ENCODE measurements around the gene GIMD1. TPM values are rescaled to one million over a fixed set of nuclear protein-coding genes. Genes with fewer than 3 reads are reported as not detected.
"Not testable (repeated sequence)": the region's sequence is repeated elsewhere in the genome, so short reads cannot be mapped to it uniquely, and the experiment has no call there.

Gene GIMD1
- total RNA-seq, 1 experiment from 2014 or later = not detected

DNA sequence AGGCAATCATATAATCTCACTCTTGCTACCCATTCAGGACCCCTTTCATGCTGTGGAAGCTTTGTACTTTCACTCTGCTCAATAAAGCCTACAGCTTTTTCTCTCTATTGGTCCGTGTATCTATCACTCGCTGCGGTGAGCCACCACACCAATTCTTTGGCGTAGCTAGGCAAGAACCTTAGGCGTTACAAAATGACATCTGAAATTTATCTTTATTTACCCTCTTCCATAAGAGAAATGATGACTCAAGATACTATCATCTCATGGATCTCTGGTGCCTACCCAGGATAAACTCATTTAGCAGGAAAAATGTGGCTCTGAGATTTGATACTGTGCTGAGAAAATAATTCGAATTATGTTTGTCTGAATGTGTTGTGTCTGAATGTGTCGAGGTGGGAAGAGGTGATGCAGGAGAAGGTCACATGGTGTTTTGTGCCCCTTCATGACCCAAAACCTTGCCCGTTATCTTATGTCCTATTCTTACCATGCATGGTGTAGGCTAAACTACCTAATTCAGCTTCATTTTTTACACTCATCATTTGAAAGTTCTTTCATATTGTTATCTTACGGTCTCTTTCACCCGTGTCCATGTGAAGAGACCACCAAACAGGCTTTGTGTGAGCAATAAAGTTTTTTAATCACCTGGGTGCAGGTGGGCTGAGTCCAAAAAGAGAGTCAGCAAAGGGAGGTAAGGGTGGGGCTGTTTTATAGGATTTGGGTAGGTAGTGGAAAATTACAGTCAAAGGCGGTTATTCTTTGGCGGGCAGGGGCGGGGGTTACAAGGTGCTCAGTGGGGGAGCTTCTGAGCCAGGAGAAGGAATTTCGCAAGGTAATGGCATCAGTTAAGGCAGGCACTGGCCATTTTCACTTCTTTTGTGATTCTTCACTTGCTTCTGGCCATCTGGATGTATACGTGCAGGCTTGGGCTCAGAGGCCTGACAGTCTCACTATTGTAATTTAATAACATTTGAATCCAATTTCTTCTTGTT, 41.6 kb upstream of the GIMD1 start:
- DNase-seq (ENCODE audit: low read depth, low spot score) = no peak
- ATAC-seq = no peak
- no peak overlapping the region for H3K4me3 ChIP-seq (ENCODE audit: low read depth in 2 of 2, low read length in 2 of 2)

DNA sequence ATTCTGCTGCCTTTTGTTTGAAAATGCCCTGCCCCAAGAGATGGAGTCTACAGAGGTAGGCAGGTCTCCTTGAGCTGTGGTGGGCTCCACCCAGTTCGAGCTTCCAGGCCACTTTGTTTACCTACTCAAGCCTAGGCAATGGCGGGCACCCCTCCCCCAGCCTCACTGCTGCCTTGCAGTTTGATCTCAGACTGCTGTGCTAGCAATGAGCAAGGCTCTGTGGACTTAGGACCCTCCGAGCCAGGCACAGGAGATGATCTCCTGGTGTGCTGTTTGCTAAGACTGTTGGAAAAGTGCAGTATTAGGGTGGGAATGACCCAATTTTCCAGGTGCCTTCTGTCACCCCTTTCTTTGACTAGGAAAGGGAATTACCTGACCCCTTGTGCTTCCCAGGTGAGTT, 39.4 kb upstream of the GIMD1 start:
- DNase-seq (ENCODE audit: low read depth, low spot score); H3K36me3 ChIP-seq (ENCODE audit: control insufficient read depth, insufficient read depth, low read length); H3K27me3 ChIP-seq (ENCODE audit: control insufficient read depth, insufficient read depth, low read length); H3K9me3 ChIP-seq (ENCODE audit: control insufficient read depth, insufficient read depth, low read depth, low read length); H3K27ac ChIP-seq (ENCODE audit: low read length); POLR2A ChIA-PET; intact Hi-C loops (cut with micrococcal nuclease; ENCODE audit: unreplicated experiment); ATAC-seq; H3K4me1 ChIP-seq (ENCODE audit: control insufficient read depth, insufficient read depth, low read length); CTCF ChIA-PET; BruUV-seq (replicated peaks); in situ Hi-C loops (cut with HindIII; ENCODE audit: low pct_unique_long_range_greater_than_20kb, low sequenced_read_pairs); H3K4me3 ChIP-seq (ENCODE audit: low read depth in 2 of 2, low read length in 2 of 2): not testable (repeated sequence)

More for the DNA sequence above, 41.6 kb upstream of the GIMD1 start:
- ChIA-PET POLR2A (no interaction called here), CTCF (no interaction called here)
- Histone ChIP-seq H3K27ac (ENCODE audit: low read length) (no peak overlapping the region), H3K36me3 (ENCODE audit: control insufficient read depth, insufficient read depth, low read length) (no peaks in the 10 kb centered on the region), H3K27me3 (ENCODE audit: control insufficient read depth, insufficient read depth, low read length) (no peaks in the 10 kb centered on the region), H3K9me3 (ENCODE audit: control insufficient read depth, insufficient read depth, low read depth, low read length) (no peaks in the 10 kb centered on the region), H3K4me1 (ENCODE audit: control insufficient read depth, insufficient read depth, low read length) (no peaks in the 10 kb centered on the region)
- intact Hi-C loops (cut with micrococcal nuclease; ENCODE audit: unreplicated experiment) (no loop called here), in situ Hi-C loops (cut with HindIII; ENCODE audit: low pct_unique_long_range_greater_than_20kb, low sequenced_read_pairs) (no loop called here)
- TF ChIP-seq, protein P1, sequence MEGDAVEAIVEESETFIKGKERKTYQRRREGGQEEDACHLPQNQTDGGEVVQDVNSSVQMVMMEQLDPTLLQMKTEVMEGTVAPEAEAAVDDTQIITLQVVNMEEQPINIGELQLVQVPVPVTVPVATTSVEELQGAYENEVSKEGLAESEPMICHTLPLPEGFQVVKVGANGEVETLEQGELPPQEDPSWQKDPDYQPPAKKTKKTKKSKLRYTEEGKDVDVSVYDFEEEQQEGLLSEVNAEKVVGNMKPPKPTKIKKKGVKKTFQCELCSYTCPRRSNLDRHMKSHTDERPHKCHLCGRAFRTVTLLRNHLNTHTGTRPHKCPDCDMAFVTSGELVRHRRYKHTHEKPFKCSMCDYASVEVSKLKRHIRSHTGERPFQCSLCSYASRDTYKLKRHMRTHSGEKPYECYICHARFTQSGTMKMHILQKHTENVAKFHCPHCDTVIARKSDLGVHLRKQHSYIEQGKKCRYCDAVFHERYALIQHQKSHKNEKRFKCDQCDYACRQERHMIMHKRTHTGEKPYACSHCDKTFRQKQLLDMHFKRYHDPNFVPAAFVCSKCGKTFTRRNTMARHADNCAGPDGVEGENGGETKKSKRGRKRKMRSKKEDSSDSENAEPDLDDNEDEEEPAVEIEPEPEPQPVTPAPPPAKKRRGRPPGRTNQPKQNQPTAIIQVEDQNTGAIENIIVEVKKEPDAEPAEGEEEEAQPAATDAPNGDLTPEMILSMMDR (IDR thresholded peaks at IDR 0.05) = no peak
- TF ChIP-seq, protein P2, sequence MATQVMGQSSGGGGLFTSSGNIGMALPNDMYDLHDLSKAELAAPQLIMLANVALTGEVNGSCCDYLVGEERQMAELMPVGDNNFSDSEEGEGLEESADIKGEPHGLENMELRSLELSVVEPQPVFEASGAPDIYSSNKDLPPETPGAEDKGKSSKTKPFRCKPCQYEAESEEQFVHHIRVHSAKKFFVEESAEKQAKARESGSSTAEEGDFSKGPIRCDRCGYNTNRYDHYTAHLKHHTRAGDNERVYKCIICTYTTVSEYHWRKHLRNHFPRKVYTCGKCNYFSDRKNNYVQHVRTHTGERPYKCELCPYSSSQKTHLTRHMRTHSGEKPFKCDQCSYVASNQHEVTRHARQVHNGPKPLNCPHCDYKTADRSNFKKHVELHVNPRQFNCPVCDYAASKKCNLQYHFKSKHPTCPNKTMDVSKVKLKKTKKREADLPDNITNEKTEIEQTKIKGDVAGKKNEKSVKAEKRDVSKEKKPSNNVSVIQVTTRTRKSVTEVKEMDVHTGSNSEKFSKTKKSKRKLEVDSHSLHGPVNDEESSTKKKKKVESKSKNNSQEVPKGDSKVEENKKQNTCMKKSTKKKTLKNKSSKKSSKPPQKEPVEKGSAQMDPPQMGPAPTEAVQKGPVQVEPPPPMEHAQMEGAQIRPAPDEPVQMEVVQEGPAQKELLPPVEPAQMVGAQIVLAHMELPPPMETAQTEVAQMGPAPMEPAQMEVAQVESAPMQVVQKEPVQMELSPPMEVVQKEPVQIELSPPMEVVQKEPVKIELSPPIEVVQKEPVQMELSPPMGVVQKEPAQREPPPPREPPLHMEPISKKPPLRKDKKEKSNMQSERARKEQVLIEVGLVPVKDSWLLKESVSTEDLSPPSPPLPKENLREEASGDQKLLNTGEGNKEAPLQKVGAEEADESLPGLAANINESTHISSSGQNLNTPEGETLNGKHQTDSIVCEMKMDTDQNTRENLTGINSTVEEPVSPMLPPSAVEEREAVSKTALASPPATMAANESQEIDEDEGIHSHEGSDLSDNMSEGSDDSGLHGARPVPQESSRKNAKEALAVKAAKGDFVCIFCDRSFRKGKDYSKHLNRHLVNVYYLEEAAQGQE (IDR thresholded peaks at IDR 0.05; ENCODE audit: insufficient read depth in 1 of 2, low read depth in 2 of 2, low read length in 1 of 2) = no peak
- TF ChIP-seq SIN3A (IDR thresholded peaks at IDR 0.05; ENCODE audit: borderline replicate concordance, insufficient read depth, low read depth, low read length) (no peak), POLR2AphosphoS5 (IDR thresholded peaks at IDR 0.05; ENCODE audit: low read depth, low read length) (no peak), TCF7L2 (IDR thresholded peaks at IDR 0.05; ENCODE audit: low read depth, low read length) (no peak)
- no TSS peak for BruUV-seq (replicated peaks)

DNA sequence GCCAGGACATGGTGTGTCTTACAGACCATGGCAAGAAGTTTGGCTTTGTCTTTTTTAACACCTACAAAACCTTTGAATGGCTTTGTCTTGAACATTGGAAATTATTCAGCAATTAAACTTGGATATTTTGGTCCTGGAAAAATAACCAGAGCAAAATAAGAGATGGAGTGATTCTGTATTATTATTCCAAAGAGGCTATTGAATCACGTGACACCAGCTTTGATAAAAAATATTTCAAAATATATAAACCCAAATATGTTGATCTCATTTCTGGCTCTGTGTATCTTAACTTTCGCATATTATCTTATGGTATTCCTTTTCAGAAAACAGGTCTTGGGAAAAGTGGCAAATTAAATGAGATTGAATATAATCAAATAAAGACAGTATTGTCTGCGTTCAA, 32.6 kb upstream of the GIMD1 start:
- in situ Hi-C loops (cut with HindIII; ENCODE audit: low pct_unique_long_range_greater_than_20kb, low sequenced_read_pairs) = no loop called here

More for the DNA sequence above, 32.6 kb upstream of the GIMD1 start:
- ChIA-PET POLR2A (no interaction called here), CTCF (no interaction called here)
- Histone ChIP-seq H3K27ac (ENCODE audit: low read length) (no peak overlapping the region), H3K4me1 (ENCODE audit: control insufficient read depth, insufficient read depth, low read length) (no peaks in the 10 kb centered on the region), H3K9me3 (ENCODE audit: control insufficient read depth, insufficient read depth, low read depth, low read length) (peaks cover 4% of the 10 kb centered on the region; the same call in 1 of the 2 replicates), H3K27me3 (ENCODE audit: control insufficient read depth, insufficient read depth, low read length) (no peaks in the 10 kb centered on the region), H3K4me3 (ENCODE audit: low read depth in 2 of 2, low read length in 2 of 2) (no peak overlapping the region), H3K36me3 (ENCODE audit: control insufficient read depth, insufficient read depth, low read length) (no peaks in the 10 kb centered on the region)
- no peak for DNase-seq (ENCODE audit: low read depth, low spot score)
- intact Hi-C loops (cut with micrococcal nuclease; ENCODE audit: unreplicated experiment) = no loop called here
- no TSS peak for BruUV-seq (replicated peaks)
- TF ChIP-seq POLR2AphosphoS5 (IDR thresholded peaks at IDR 0.05; ENCODE audit: low read depth, low read length) = no peak
- TF ChIP-seq SIN3A (IDR thresholded peaks at IDR 0.05; ENCODE audit: borderline replicate concordance, insufficient read depth, low read depth, low read length) = no peak
- TF ChIP-seq, protein P1 (IDR thresholded peaks at IDR 0.05) = no peak
- TF ChIP-seq TCF7L2 (IDR thresholded peaks at IDR 0.05; ENCODE audit: low read depth, low read length) = no peak
- TF ChIP-seq, protein P2 (IDR thresholded peaks at IDR 0.05; ENCODE audit: insufficient read depth in 1 of 2, low read depth in 2 of 2, low read length in 1 of 2) = no peak
- no peak for ATAC-seq

Measured in Panc1 (cell line).